ENCODE measurements around the gene LCE2D.

GRCh38 chr1:152658649-152659048, 4.5 kb upstream of the LCE2D start:
- TF ChIP-seq CTCF (IDR thresholded peaks at IDR 0.05 in 4 of 5, conservative IDR thresholded peaks at IDR 0.05 in 1 of 5) (no peak), POLR2A (IDR thresholded peaks at IDR 0.05) (no peak)
